A673 (cell line): ENCODE measurements around the gene USH1G.

ENCODE experiments used
- CTCF ChIP-seq: fragments of 300-800, 200-600 bp; sonication (generic); conservative IDR thresholded peaks from 2 replicates; pipeline ENCODE4 v1.5.1; 2017; ENCODE audit warnings: low read depth, mild to moderate bottlenecking, antibody characterized with exemption, low read length, moderate library complexity, mixed read lengths
- EZH2 ChIP-seq: fragments of 200-600 bp; sonication (generic); IDR thresholded peaks from 2 replicates; pipeline ENCODE4 v1.6.1; 2017; ENCODE audit warnings: borderline replicate concordance, low read depth, mild to moderate bottlenecking, mixed read lengths, antibody characterized with exemption, low read length; ENCODE audit not compliant: poor library complexity, severe bottlenecking

GRCh38 chr17:74945543-74945942 is 22.5 kb upstream of the USH1G start:
- no peak for TF ChIP-seq CTCF
- no peak for TF ChIP-seq EZH2
